GM18861 (cell line): ENCODE measurements around the gene NPAS3.

Experiments
- ATAC-seq: cut with Tn5 transposase; IDR thresholded peaks from one replicate; pipeline ENCODE4 v1.9.1; 2021; ENCODE audit not compliant: unreplicated experiment

Gene NPAS3

GRCh38 chr14:33464254-33464962, 525.7 kb downstream of the NPAS3 start:
- no peak for ATAC-seq

GRCh38 chr14:33465846-33466700, 527.4 kb downstream of the NPAS3 start:
- no peak for ATAC-seq

- no peak for ATAC-seq
These were observed 529.3 kb downstream of the NPAS3 start for GRCh38 chr14:33467971-33468370.

GRCh38 chr14:33469898-33470297, 531.2 kb downstream of the NPAS3 start:
- ATAC-seq: no peak

GRCh38 chr14:33471776-33472175, 533.1 kb downstream of the NPAS3 start:
- ATAC-seq: no peak

GRCh38 chr14:33475623-33476022, 536.9 kb downstream of the NPAS3 start:
- peak; percentile 54 for ATAC-seq

- no peak for ATAC-seq
These were observed 539.1 kb downstream of the NPAS3 start for GRCh38 chr14:33477797-33478196.

GRCh38 chr14:33480071-33480886, 541.6 kb downstream of the NPAS3 start:
- no peak for ATAC-seq

- no peak for ATAC-seq
These were observed 542.2 kb downstream of the NPAS3 start for GRCh38 chr14:33480887-33481184.

- no peak for ATAC-seq
These were observed 544.4 kb downstream of the NPAS3 start for GRCh38 chr14:33483110-33483509.

- no peak for ATAC-seq
These were observed 544.9 kb downstream of the NPAS3 start for GRCh38 chr14:33483541-33483940.

- no peak for ATAC-seq
These were observed 545.6 kb downstream of the NPAS3 start for GRCh38 chr14:33484264-33484663.

- ATAC-seq: no peak
These were observed 547.7 kb downstream of the NPAS3 start for GRCh38 chr14:33486332-33486890.

GRCh38 chr14:33488582-33488981, 549.9 kb downstream of the NPAS3 start:
- no peak for ATAC-seq

GRCh38 chr14:33490555-33490954, 551.9 kb downstream of the NPAS3 start:
- no peak for ATAC-seq

- ATAC-seq: no peak
These were observed 552.4 kb downstream of the NPAS3 start for GRCh38 chr14:33491112-33491511.

- ATAC-seq: no peak
These were observed 553.8 kb downstream of the NPAS3 start for GRCh38 chr14:33492491-33492890.

- no peak for ATAC-seq
These were observed 554.6 kb downstream of the NPAS3 start for GRCh38 chr14:33493266-33493665.

- ATAC-seq: no peak
These were observed 555.3 kb downstream of the NPAS3 start for GRCh38 chr14:33493990-33494389.

GRCh38 chr14:33499687-33500086, 561.0 kb downstream of the NPAS3 start:
- no peak for ATAC-seq
